Activated gamma-delta T cell treated with Interleukin-2 at 50 U/mL for 16 hours (primary cell): ENCODE measurements around the gene RPL32.
"Not testable (repeated sequence)": the region's sequence is repeated elsewhere in the genome, so short reads cannot be mapped to it uniquely, and the experiment has no call there.

Experiments
- DNase-seq: peaks from one replicate; pipeline ENCODE4 v3.0.0-alpha.2; 2020

The RPL32 gene

GRCh38 chr3:12866836-12867235 lies 25.5 kb upstream of the RPL32 start:
- no peak for DNase-seq

- no peak for DNase-seq
These were observed 23.9 kb upstream of the RPL32 start for GRCh38 chr3:12865271-12865670.

- DNase-seq, result no peak
These were observed 21.0 kb upstream of the RPL32 start for GRCh38 chr3:12862387-12862786.

- DNase-seq, result no peak
These were observed 20.2 kb upstream of the RPL32 start for GRCh38 chr3:12861611-12862010.

- DNase-seq, result no peak
These were observed 18.5 kb upstream of the RPL32 start for GRCh38 chr3:12859840-12860239.

- no peak for DNase-seq
These were observed 15.3 kb upstream of the RPL32 start for GRCh38 chr3:12856626-12857025.

- DNase-seq, result no peak
These were observed 13.2 kb upstream of the RPL32 start for GRCh38 chr3:12854565-12854964.

GRCh38 chr3:12853847-12854246 lies 12.5 kb upstream of the RPL32 start:
- DNase-seq, result not testable (repeated sequence)

- no peak for DNase-seq
These were observed 10.8 kb upstream of the RPL32 start for GRCh38 chr3:12852201-12852600.

- DNase-seq, result no peak
These were observed 4.4 kb upstream of the RPL32 start for GRCh38 chr3:12845811-12846210.

GRCh38 chr3:12842469-12842868 lies 1.1 kb upstream of the RPL32 start:
- DNase-seq, result no peak

GRCh38 chr3:12841970-12842328 lies 584 bp upstream of the RPL32 start:
- no peak for DNase-seq

- no peak for DNase-seq
These were observed 695 bp downstream of the RPL32 start for GRCh38 chr3:12840591-12841148.

- DNase-seq, result not testable (repeated sequence)
These were observed 1.2 kb downstream of the RPL32 start for GRCh38 chr3:12840148-12840547.

GRCh38 chr3:12839156-12839946 lies 2.0 kb downstream of the RPL32 start:
- no peak for DNase-seq

- DNase-seq, result no peak
These were observed 3.0 kb downstream of the RPL32 start for GRCh38 chr3:12838179-12838965.

GRCh38 chr3:12837295-12837986 lies 3.9 kb downstream of the RPL32 start:
- DNase-seq, result no peak

GRCh38 chr3:12835052-12835665 lies 6.2 kb downstream of the RPL32 start:
- DNase-seq, result no peak

- DNase-seq, result no peak
These were observed 7.9 kb downstream of the RPL32 start for GRCh38 chr3:12833222-12834161.

- DNase-seq, result no peak
These were observed 8.8 kb downstream of the RPL32 start for GRCh38 chr3:12832350-12833221.
